Activated T-cell treated with anti-CD3 and anti-CD28 coated beads for 4 hours (primary cell): Measurements from ENCODE around the gene ACKR3.

Experiments
- DNase-seq: peaks from one replicate; pipeline ENCODE4 v3.0.0-alpha.2; 2020

ACKR3 gene

GRCh38 chr2:236587861-236588815 is 18.5 kb downstream of the ACKR3 start:
- no peak for DNase-seq

- no peak for DNase-seq
Measured at GRCh38 chr2:236588932-236589592, 19.4 kb downstream of the ACKR3 start.

- no peak for DNase-seq
Measured at GRCh38 chr2:236590846-236591245, 21.2 kb downstream of the ACKR3 start.

GRCh38 chr2:236592821-236593220 is 23.2 kb downstream of the ACKR3 start:
- no peak for DNase-seq

- no peak for DNase-seq
Measured at GRCh38 chr2:236593531-236593930, 23.9 kb downstream of the ACKR3 start.

GRCh38 chr2:236593956-236594355 is 24.3 kb downstream of the ACKR3 start:
- no peak for DNase-seq

- DNase-seq: no peak
Measured at GRCh38 chr2:236597629-236598028, 28.0 kb downstream of the ACKR3 start.

GRCh38 chr2:236599059-236599458 is 29.4 kb downstream of the ACKR3 start:
- DNase-seq: no peak

GRCh38 chr2:236600158-236600557 is 30.5 kb downstream of the ACKR3 start:
- no peak for DNase-seq

GRCh38 chr2:236600892-236601291 is 31.3 kb downstream of the ACKR3 start:
- no peak for DNase-seq

GRCh38 chr2:236601316-236602202 is 31.9 kb downstream of the ACKR3 start:
- no peak for DNase-seq

GRCh38 chr2:236602678-236603077 is 33.1 kb downstream of the ACKR3 start:
- no peak for DNase-seq

GRCh38 chr2:236603361-236604015 is 33.9 kb downstream of the ACKR3 start:
- no peak for DNase-seq

- DNase-seq: no peak
Measured at GRCh38 chr2:236604575-236605344, 35.1 kb downstream of the ACKR3 start.

GRCh38 chr2:236605345-236605734 is 35.7 kb downstream of the ACKR3 start:
- DNase-seq: no peak

GRCh38 chr2:236606023-236606422 is 36.4 kb downstream of the ACKR3 start:
- DNase-seq: no peak

- DNase-seq: no peak
Measured at GRCh38 chr2:236607471-236608187, 38.0 kb downstream of the ACKR3 start.

- no peak for DNase-seq
Measured at GRCh38 chr2:236608188-236608525, 38.5 kb downstream of the ACKR3 start.

- DNase-seq: no peak
Measured at GRCh38 chr2:236608710-236609109, 39.1 kb downstream of the ACKR3 start.

- no peak for DNase-seq
Measured at GRCh38 chr2:236610991-236611821, 41.6 kb downstream of the ACKR3 start.
